GM15510 (cell line): ENCODE measurements around the gene HMG20A.

Experiments
- POLR2A ChIP-seq: IDR thresholded peaks from 3 replicates; pipeline ENCODE4 v1.6.1; 2011; ENCODE audit warnings: borderline replicate concordance; ENCODE audit not compliant: insufficient read length; ENCODE audit errors: extremely low read depth

HMG20A gene

DNA sequence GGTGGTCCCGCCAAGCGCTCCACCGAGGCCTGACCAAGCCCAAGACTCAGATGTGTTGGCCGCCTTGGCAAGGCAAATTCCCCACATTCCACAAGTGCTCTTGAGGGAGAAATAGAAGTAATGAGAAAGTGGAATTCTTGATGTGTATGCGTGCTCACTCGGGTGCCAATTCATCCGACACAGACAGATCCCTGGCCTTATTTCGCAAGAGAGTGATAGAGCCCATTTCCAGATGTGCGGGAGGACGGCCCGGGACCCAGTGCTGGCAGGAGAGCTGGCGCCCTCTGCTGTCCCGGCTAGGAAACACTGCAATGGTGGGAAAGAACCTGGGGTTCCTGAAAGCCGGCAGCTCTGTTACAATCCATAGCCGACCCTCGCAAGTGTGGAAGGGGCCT lies 76.0 kb downstream of the HMG20A start:
- no peak for TF ChIP-seq POLR2A

GRCh38 chr15:77497110-77497737 lies 76.5 kb downstream of the HMG20A start:
- no peak for TF ChIP-seq POLR2A

DNA sequence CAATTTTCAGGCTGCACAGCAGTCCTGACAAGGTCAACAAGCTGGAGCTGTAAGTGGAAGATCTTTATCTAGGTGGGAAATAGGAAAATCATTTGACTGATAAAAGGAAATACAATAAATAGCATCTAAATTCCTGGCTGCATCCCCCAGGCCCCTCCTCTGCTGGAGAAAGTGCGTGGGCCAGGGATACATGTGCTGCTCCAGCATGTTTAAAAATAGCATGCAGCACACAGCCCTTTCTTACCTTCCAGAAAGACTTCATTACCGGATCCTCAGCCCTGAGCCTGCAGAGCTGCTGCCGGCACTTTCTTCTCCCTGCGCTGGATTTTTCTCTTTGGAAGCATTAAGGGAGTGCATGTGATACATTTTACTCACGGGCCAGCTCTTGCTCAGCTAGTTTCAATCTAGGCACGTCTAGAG lies 77.3 kb downstream of the HMG20A start:
- TF ChIP-seq POLR2A = no peak

DNA sequence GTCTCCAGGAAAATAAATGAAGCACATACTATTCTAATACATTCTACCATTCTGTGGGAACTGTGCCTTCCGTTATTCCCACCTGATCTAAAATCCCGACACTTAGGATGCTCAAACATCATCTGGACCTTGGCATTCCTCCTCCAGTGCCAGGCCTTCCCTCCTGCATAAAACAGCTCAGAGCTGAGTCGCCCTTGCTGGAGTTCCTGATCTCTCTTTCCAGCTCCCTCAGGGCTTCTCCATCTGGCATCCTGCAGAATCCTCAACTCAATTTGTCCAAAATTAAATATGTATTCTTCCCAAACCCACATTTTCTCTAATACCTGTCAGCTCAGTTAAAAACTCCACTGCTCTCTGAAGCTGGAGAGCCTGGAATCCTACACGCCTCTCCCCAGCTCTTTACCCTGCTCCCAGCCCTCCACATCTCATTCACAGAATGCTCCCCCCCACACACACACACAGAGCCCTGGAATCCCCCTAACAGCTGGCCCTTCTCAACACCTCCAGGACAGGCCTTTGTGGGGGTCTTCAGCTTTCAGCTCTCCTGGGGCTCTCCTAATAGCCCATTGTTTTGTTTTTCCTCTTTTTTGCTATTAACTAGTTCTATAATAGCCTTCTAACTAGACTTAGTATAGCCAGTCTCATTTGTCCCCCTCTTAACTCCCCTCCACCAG lies 78.5 kb downstream of the HMG20A start:
- TF ChIP-seq POLR2A = no peak

DNA sequence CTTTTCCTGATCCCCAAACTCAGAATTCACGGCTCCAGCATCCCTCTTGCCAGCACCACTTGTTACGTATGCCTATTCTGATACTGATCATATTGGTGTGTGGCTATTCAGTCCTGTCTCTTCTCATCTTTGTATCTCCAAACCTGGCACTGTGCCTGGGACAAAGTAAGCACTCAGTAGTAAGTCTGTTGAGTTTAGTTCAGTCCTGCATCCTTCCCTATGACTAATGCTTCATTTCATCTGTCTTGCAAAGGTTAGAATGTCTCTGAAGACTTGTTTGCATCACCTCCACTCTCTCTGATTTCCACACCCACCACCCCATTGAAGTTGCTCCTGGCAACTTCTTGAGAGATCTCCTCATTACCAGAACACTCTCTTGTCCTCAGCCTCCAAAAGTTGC lies 80.3 kb downstream of the HMG20A start:
- TF ChIP-seq POLR2A = no peak

GRCh38 chr15:77502379-77503095 lies 81.8 kb downstream of the HMG20A start:
- TF ChIP-seq POLR2A = no peak

DNA sequence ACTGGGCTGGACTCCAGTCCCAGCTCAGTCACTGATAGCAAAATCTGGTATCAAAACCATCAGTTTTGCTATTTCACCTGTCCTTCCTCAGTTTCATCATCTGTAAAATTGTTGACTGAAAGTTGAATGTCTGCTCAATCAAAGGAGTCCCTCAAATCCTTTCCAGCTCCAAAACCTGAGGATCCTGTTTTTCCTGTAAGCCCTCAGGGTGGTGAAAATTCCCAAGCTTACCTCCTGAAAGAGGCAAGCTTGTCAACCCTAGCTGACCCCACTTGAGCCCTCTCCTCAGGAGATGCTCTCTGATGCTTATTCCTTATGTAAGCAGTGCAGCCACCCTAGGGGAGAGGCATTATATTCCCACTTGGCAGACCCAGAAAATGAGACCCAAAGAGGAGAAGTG lies 82.6 kb downstream of the HMG20A start:
- TF ChIP-seq POLR2A = no peak

DNA sequence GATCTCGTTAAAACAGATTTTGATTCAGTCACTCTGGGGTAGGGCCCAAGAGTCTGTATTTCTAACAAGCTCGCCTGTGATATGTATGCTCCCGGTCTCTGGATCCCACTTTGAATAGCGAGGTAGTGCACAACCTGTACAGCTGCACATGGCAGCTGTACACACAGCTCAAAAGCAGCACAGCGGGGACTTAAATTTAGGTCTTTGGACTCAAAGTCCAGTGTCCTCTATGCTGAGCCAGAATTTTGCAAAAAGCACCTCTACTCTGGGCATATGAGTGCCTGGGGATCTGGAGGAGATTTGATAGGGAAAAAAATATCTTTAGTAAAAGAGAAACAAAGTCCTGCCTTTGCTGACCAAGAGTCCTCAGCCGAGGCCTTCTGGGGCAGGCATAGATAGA lies 83.1 kb downstream of the HMG20A start:
- no peak for TF ChIP-seq POLR2A

- no peak for TF ChIP-seq POLR2A
These were observed 83.6 kb downstream of the HMG20A start for GRCh38 chr15:77504306-77504705.

DNA sequence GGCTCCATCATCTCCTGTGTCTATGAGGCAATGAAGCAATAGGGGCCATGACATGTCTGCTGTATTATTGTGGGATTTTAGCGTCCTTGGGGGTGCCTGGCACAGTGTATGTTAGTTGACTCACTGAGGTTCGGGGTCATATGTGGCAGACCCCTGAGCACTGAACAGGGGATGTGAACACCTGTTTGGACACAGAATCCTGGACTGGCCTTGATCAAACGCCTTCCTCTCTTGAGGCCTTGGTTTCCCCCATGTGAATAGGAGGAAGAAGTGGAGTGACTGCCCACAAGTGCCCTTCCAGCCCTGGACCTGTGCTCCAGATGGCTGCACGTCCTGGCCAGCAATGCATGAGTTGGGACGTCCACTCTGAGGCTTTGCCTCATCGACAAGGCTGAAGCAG lies 84.2 kb downstream of the HMG20A start:
- no peak for TF ChIP-seq POLR2A

DNA sequence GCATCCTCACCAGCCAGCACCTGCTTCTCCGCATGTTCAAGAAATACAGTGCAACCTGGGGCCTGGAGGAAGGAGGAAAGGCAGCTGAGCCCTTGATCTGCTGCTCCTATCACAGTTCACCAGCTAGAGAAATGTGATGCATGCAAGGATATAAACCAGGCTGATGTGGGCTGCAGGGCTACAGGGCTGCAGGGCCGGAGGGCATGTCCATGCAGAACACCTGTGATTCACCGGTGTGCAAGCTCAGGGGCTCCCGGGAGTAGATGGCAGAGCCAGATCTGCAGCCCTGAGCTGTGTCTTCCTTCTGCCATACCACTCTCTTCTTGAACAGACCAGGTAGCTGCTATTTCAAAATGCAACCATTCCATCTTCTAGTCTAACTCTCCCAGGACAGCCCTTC lies 84.9 kb downstream of the HMG20A start:
- TF ChIP-seq POLR2A = no peak

GRCh38 chr15:77506311-77507142 lies 85.8 kb downstream of the HMG20A start:
- no peak for TF ChIP-seq POLR2A

- no peak for TF ChIP-seq POLR2A
These were observed 86.6 kb downstream of the HMG20A start for GRCh38 chr15:77507143-77507897.

DNA sequence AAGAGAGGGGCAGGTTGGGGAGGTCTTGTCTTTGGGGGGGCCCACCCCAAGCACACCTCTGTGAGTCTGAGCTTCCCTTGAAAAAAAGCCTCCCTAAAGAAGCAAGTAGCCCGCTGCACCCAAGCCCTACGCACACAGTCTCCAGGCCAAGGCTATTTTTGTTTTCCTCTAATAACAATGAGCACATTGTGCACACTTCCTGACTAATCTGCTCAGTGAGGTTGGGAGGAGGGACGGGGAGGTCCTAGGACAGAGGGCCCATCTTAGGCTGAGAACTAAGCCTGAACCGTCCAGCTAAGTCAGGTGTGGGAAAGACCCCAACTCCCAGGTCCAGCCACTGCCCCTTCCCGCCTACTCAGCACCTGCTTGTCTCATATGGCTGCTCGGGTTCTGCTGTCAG lies 87.2 kb downstream of the HMG20A start:
- no peak for TF ChIP-seq POLR2A
